BLaER1 (cell line): ENCODE measurements around the gene POMC.
"Not testable (repeated sequence)": the region's sequence is repeated elsewhere in the genome, so short reads cannot be mapped to it uniquely, and the experiment has no call there.

Source experiments
- H3K27ac ChIP-seq: shearing (Covaris generic); formaldehyde crosslinking; 2 replicates; pipeline ENCODE4 v1.8.1; 2022
- H3K27me3 ChIP-seq: shearing (Covaris generic); formaldehyde crosslinking; 2 replicates; pipeline ENCODE4 v1.8.1; 2022
- H3K36me3 ChIP-seq: shearing (Covaris generic); formaldehyde crosslinking; 2 replicates; pipeline ENCODE4 v1.8.1; 2022
- H3K4me1 ChIP-seq: shearing (Covaris generic); formaldehyde crosslinking; 2 replicates; pipeline ENCODE4 v1.8.1; 2022
- H3K4me2 ChIP-seq: shearing (Covaris generic); formaldehyde crosslinking; 2 replicates; pipeline ENCODE4 v1.8.1; 2022
- H3K4me3 ChIP-seq: shearing (Covaris generic); formaldehyde crosslinking; 2 replicates; pipeline ENCODE4 v1.8.1; 2022
- H3K9ac ChIP-seq: shearing (Covaris generic); formaldehyde crosslinking; 2 replicates; pipeline ENCODE4 v1.8.1; 2022
- H3K9me3 ChIP-seq: shearing (Covaris generic); formaldehyde crosslinking; 2 replicates; pipeline ENCODE4 v1.8.1; 2022
- H4K20me1 ChIP-seq: shearing (Covaris generic); formaldehyde crosslinking; 2 replicates; pipeline ENCODE4 v1.8.1; 2022
- Cebpa-rat ChIP-seq: shearing (Covaris generic); IDR thresholded peaks from 2 replicates; pipeline ENCODE4 v1.8.1; 2022

Gene POMC

DNA sequence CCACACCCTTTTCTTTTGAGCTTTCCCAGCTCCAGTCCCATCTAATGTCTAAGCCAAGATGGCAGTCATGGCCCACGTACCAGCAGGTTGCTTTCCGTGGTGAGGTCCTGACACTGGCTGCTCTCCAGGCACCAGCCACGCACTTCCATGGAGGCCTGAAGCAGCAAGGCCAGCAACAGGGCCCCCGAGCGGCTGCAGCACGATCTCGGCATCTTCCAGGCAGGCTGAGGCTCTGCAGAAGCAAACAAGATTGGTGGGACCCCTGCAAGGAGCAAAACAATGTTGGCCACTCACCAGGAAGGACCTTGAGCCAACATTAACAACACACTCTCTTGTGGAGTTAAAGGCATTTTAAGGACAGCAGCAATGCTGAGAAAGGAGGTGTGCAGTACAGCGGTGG is 3.8 kb downstream of the POMC start:
- Histone ChIP-seq H3K36me3 (no peaks in the 10 kb centered on the region), H3K4me1 (peaks cover 41% of the 10 kb centered on the region), H3K4me3 (no peak overlapping the region), H3K9me3 (peaks cover 11% of the 10 kb centered on the region), H4K20me1 (peaks cover 26% of the 10 kb centered on the region), H3K4me2 (no peak overlapping the region; the same call in 1 of the 2 replicates), H3K9ac (no peak overlapping the region), H3K27me3 (peaks cover 37% of the 10 kb centered on the region), H3K27ac (no peak overlapping the region)
- TF ChIP-seq Cebpa-rat = no peak

GRCh38 chr2:25162061-25162460 is 6.3 kb downstream of the POMC start:
- H3K36me3 ChIP-seq, H3K4me2 ChIP-seq, H3K4me3 ChIP-seq, H3K9ac ChIP-seq, H4K20me1 ChIP-seq, H3K27ac ChIP-seq: not testable (repeated sequence)
- peaks cover 27% of the 10 kb centered on the region for H3K4me1 ChIP-seq
- peaks cover 12% of the 10 kb centered on the region for H3K27me3 ChIP-seq
- peaks cover 11% of the 10 kb centered on the region for H3K9me3 ChIP-seq

GRCh38 chr2:25161055-25161781 is 7.2 kb downstream of the POMC start:
- no peak overlapping the region for H3K4me3 ChIP-seq
- H4K20me1 ChIP-seq = no peaks in the 10 kb centered on the region
- no peak overlapping the region for H3K27ac ChIP-seq
- no peaks in the 10 kb centered on the region for H3K36me3 ChIP-seq
- H3K27me3 ChIP-seq = peaks cover 4% of the 10 kb centered on the region; the same call in 1 of the 2 replicates
- no peak for TF ChIP-seq Cebpa-rat
- H3K4me2 ChIP-seq = peak overlapping the region; percentile 28
- H3K9ac ChIP-seq = no peak overlapping the region
- peaks cover 11% of the 10 kb centered on the region for H3K9me3 ChIP-seq
- H3K4me1 ChIP-seq = peaks cover 23% of the 10 kb centered on the region

DNA sequence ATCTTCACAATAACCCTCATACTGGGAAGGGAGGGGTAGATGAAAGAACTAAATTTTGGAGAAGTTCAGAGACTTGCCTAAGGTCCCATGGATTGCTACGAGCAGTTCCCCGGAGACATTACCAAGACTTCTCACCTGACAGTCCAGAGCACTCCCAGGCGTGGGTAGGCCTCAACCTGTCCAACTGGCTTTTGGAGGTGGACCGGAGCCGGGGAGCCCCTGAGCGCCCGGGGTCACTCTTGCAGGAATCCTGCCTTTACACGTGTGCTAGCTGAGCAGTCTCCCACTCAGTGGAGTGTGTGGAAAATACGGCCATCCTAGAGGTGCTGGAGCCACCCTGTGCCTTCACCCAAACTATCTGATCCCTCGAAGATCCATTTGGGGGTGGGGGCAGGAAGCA is 8.0 kb downstream of the POMC start:
- peaks cover 15% of the 10 kb centered on the region for H3K4me1 ChIP-seq
- H3K9me3 ChIP-seq = peaks cover 11% of the 10 kb centered on the region
- no peak overlapping the region for H3K27ac ChIP-seq
- TF ChIP-seq Cebpa-rat = no peak
- H3K27me3 ChIP-seq = 0 out of 2 replicates have a peak, but pooled peaks cover 2% of the 10 kb centered on the region
- no peak overlapping the region for H3K4me3 ChIP-seq
- no peak overlapping the region for H3K4me2 ChIP-seq
- no peak overlapping the region for H3K9ac ChIP-seq
- H4K20me1 ChIP-seq = no peaks in the 10 kb centered on the region
- no peaks in the 10 kb centered on the region for H3K36me3 ChIP-seq

GRCh38 chr2:25159949-25160348 is 8.4 kb downstream of the POMC start:
- Histone ChIP-seq H3K4me2 (no peak overlapping the region), H3K4me1 (peaks cover 15% of the 10 kb centered on the region), H3K9me3 (peaks cover 11% of the 10 kb centered on the region), H3K36me3 (no peaks in the 10 kb centered on the region), H3K9ac (no peak overlapping the region), H3K27ac (no peak overlapping the region), H4K20me1 (no peaks in the 10 kb centered on the region), H3K27me3 (0 out of 2 replicates have a peak, but pooled peaks cover 2% of the 10 kb centered on the region), H3K4me3 (no peak overlapping the region)
- TF ChIP-seq Cebpa-rat = no peak

GRCh38 chr2:25158096-25158852 is 10.1 kb downstream of the POMC start:
- Histone ChIP-seq H3K4me3 (no peak overlapping the region), H3K9me3 (peaks cover 11% of the 10 kb centered on the region), H3K27ac (no peak overlapping the region), H3K4me2 (no peak overlapping the region), H3K9ac (no peak overlapping the region), H3K4me1 (peaks cover 23% of the 10 kb centered on the region), H4K20me1 (no peaks in the 10 kb centered on the region), H3K36me3 (no peaks in the 10 kb centered on the region), H3K27me3 (0 out of 2 replicates have a peak, but pooled peaks cover 2% of the 10 kb centered on the region)
- no peak for TF ChIP-seq Cebpa-rat

DNA sequence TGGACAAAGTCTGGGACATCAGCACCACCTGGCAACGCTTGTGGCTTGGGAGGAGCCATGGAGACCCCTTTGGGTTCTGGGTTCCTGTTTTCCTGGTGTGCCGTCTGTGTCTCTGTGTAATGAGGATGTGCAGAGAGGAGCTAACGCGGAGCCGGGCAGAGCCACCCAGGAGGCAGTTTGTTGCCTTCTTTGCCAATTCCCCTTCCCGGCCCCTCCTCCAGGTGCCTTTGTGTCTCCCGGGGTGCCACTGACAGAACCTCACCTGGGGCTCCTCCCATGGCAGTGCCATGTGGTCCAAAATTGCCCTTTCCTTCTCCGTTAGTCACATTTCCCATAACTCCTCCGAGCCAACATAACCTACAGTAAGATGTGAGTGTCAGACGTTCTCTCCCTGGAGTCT is 13.0 kb downstream of the POMC start:
- no peaks in the 10 kb centered on the region for H4K20me1 ChIP-seq
- no peak overlapping the region for H3K9ac ChIP-seq
- peaks cover 25% of the 10 kb centered on the region for H3K4me1 ChIP-seq
- no peak overlapping the region for H3K27ac ChIP-seq
- no peaks in the 10 kb centered on the region for H3K27me3 ChIP-seq
- H3K4me2 ChIP-seq = peak overlapping the region; percentile 64; the same call in 1 of the 2 replicates
- no peaks in the 10 kb centered on the region for H3K9me3 ChIP-seq
- H3K36me3 ChIP-seq = no peaks in the 10 kb centered on the region
- no peak for TF ChIP-seq Cebpa-rat
- no peak overlapping the region for H3K4me3 ChIP-seq

GRCh38 chr2:25151718-25152117 is 16.7 kb downstream of the POMC start:
- H3K4me3 ChIP-seq = no peak overlapping the region
- no peaks in the 10 kb centered on the region for H3K27me3 ChIP-seq
- no peaks in the 10 kb centered on the region for H3K36me3 ChIP-seq
- no peak for TF ChIP-seq Cebpa-rat
- no peak overlapping the region for H3K4me2 ChIP-seq
- H4K20me1 ChIP-seq = no peaks in the 10 kb centered on the region
- H3K27ac ChIP-seq = no peak overlapping the region
- no peak overlapping the region for H3K9ac ChIP-seq
- H3K9me3 ChIP-seq = no peaks in the 10 kb centered on the region
- peaks cover 25% of the 10 kb centered on the region for H3K4me1 ChIP-seq

GRCh38 chr2:25150993-25151392 is 17.4 kb downstream of the POMC start:
- H3K27me3 ChIP-seq, H3K4me3 ChIP-seq, H3K27ac ChIP-seq: not testable (repeated sequence)

DNA sequence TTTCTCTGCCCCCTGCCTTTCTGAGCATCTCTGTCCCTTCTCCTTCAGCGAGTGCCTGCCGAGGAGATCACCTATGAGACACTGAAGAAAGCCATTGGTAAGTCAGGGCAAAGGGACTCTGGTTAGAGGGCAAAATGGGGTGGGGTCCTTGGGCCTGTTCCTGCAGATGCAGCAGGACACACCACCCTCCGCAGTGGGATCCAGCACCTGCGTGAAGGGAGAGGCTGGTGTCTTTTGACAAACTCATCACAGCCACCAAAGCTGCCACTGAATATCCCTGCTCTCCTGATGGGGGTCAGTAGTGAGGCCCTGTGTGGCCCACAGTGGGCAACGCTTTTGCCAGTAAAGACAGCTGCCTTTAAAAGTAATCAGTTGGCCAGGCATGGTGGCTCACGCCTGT is 18.7 kb downstream of the POMC start:
- Histone ChIP-seq H3K4me1 (peaks cover 17% of the 10 kb centered on the region), H3K4me3 (no peak overlapping the region), H3K36me3 (no peaks in the 10 kb centered on the region), H3K4me2 (no peak overlapping the region), H3K9me3 (no peaks in the 10 kb centered on the region), H3K27me3 (no peaks in the 10 kb centered on the region), H3K9ac (no peak overlapping the region), H3K27ac (no peak overlapping the region), H4K20me1 (no peaks in the 10 kb centered on the region)
- no peak for TF ChIP-seq Cebpa-rat

More at GRCh38 chr2:25150993-25151392, 17.4 kb downstream of the POMC start:
- not testable (repeated sequence) for H3K9ac ChIP-seq, H3K36me3 ChIP-seq, H3K4me2 ChIP-seq, H4K20me1 ChIP-seq, H3K9me3 ChIP-seq
- H3K4me1 ChIP-seq = peaks cover 25% of the 10 kb centered on the region
